SH-SY5Y (cell line): ENCODE results near the gene HS6ST2.

Experiments used
- GATA2 ChIP-seq: IDR thresholded peaks from 2 replicates; pipeline ENCODE4 v1.6.1; 2011; ENCODE audit warnings: mild to moderate bottlenecking, low read depth, low read length
- GATA3 ChIP-seq: IDR thresholded peaks from 2 replicates; pipeline ENCODE4 v1.6.1; 2011; ENCODE audit warnings: low read depth, mild to moderate bottlenecking, low read length, moderate library complexity

- TF ChIP-seq GATA2 (no peak), GATA3 (no peak)
Observed at GRCh38 chrX:132837126-132837525, 121.3 kb downstream of the HS6ST2 start.
